Measurements from ENCODE around the gene PMF1. TPM values are rescaled to one million over a fixed set of nuclear protein-coding genes. Genes with fewer than 3 reads are reported as not detected.

PMF1 gene
- total RNA-seq, 1 experiment from 2014 or later = 60.3 TPM

- in situ Hi-C loops (cut with HindIII; ENCODE audit: low pct_unique_long_range_greater_than_20kb, low sequenced_read_pairs) = no loop called here
- peak; percentile 52 for DNase-seq (ENCODE audit: low read depth, low spot score)
Observed at GRCh38 chr1:156281693-156282478, 69.1 kb downstream of the PMF1 start.

- DNase-seq (ENCODE audit: low read depth, low spot score) = peak; percentile 98
Observed at GRCh38 chr1:156282479-156283222, 69.8 kb downstream of the PMF1 start, which contains the start of gene SMG5. SMG5 (minus strand) TSS chr1:156282825; CDS start chr1:156282680, 145 bp downstream.

GRCh38 chr1:156283521-156283920, 70.7 kb downstream of the PMF1 start:
- in situ Hi-C loops (cut with HindIII; ENCODE audit: low pct_unique_long_range_greater_than_20kb, low sequenced_read_pairs) = no loop called here
- DNase-seq (ENCODE audit: low read depth, low spot score) = no peak

More at GRCh38 chr1:156282479-156283222, 69.8 kb downstream of the PMF1 start, which contains the start of gene SMG5:
- in situ Hi-C loops (cut with HindIII; ENCODE audit: low pct_unique_long_range_greater_than_20kb, low sequenced_read_pairs) = no loop called here

GRCh38 chr1:156284112-156284511, 71.3 kb downstream of the PMF1 start, which contains the start of gene TMEM79:
TMEM79 (plus strand) TSS chr1:156284325; CDS start chr1:156285227, 902 bp downstream.
- in situ Hi-C loops (cut with HindIII; ENCODE audit: low pct_unique_long_range_greater_than_20kb, low sequenced_read_pairs) = no loop called here
- DNase-seq (ENCODE audit: low read depth, low spot score) = no peak

DNA sequence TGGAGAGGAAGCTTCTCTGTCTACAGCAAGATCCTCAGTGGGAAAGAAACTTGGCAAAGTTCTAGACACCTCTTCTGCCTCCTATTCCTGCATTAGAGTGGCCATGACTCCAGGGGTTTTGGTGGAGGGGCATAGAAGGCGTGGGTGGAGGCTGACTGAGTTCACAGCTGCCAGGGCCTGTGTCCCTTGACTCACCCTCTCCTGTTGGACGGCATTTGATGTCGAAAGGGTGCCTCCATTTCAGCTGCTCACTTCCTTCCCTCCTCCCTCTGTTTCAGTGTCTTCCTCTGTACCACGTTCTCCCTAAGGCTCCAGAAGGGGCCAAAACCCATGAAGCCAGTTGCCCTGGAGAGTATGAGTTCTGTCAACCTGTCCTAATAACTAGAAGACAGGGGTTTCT, 72.0 kb downstream of the PMF1 start:
- DNase-seq (ENCODE audit: low read depth, low spot score) = no peak
- in situ Hi-C loops (cut with HindIII; ENCODE audit: low pct_unique_long_range_greater_than_20kb, low sequenced_read_pairs) = no loop called here

DNA sequence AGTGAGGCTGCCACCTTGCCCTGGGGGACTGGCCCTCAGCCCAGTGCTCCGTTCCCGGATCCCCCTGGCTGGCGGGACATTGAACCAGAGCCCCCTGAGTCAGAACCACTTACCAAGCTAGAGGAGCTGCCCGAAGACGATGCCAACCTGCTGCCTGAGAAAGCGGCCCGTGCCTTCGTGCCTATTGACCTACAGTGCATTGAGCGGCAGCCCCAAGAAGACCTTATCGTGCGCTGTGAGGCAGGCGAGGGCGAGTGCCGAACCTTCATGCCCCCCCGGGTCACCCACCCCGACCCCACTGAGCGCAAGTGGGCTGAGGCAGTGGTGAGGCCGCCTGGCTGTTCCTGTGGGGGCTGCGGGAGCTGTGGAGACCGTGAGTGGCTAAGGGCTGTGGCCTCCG, 72.6 kb downstream of the PMF1 start:
- DNase-seq (ENCODE audit: low read depth, low spot score) = no peak
- in situ Hi-C loops (cut with HindIII; ENCODE audit: low pct_unique_long_range_greater_than_20kb, low sequenced_read_pairs) = no loop called here

- DNase-seq (ENCODE audit: low read depth, low spot score) = no peak
- in situ Hi-C loops (cut with HindIII; ENCODE audit: low pct_unique_long_range_greater_than_20kb, low sequenced_read_pairs) = no loop called here
Observed at GRCh38 chr1:156286061-156286460, 73.3 kb downstream of the PMF1 start.

Small RNA genes lying within 50 kb of the gene (small RNA-seq; reads per million reads assigned to genes)
- gene RF00568 = 0 reads per million in 2 experiments

Other genes with a start within 250 kb of the PMF1 start
- 96.1 and 101 TPM in 2 replicates for gene ARHGEF2, start 234.5 kb upstream of the PMF1 start, total RNA-seq (2014; rRNA removed; shearing (Covaris generic))
- gene SSR2, start 192.1 kb upstream of the PMF1 start, total RNA-seq (2014; rRNA removed; shearing (Covaris generic)) = 350 and 401 TPM in 2 replicates
- 22.7 and 23.3 TPM in 2 replicates for gene UBQLN4, start 159.2 kb upstream of the PMF1 start, total RNA-seq (2014; rRNA removed; shearing (Covaris generic))
- 56.1 and 61.7 TPM in 2 replicates for gene LAMTOR2, start 158.2 kb upstream of the PMF1 start, total RNA-seq (2014; rRNA removed; shearing (Covaris generic))
- not detected in 2 replicates for gene RAB25, start 151.8 kb upstream of the PMF1 start, total RNA-seq (2014; rRNA removed; shearing (Covaris generic))
- gene MEX3A, start 130.5 kb upstream of the PMF1 start, total RNA-seq (2014; rRNA removed; shearing (Covaris generic)) = 3.0 and 3.4 TPM in 2 replicates
- 515 and 576 TPM in 2 replicates for gene LMNA, start 98.3 kb upstream of the PMF1 start, total RNA-seq (2014; rRNA removed; shearing (Covaris generic))
- gene SEMA4A, start 59.4 kb upstream of the PMF1 start, total RNA-seq (2014; rRNA removed; shearing (Covaris generic)) = 0.11 and 1.3 TPM in 2 replicates
- gene SLC25A44, start 18.9 kb upstream of the PMF1 start, total RNA-seq (2014; rRNA removed; shearing (Covaris generic)) = 26.0 and 26.6 TPM in 2 replicates
- gene BGLAP, start 29.2 kb downstream of the PMF1 start, total RNA-seq (2014; rRNA removed; shearing (Covaris generic)) = 0.48 TPM in 1 of 2 replicates, not detected in the other
- 0.13 and 0.32 TPM in 2 replicates for gene PAQR6, start 35.0 kb downstream of the PMF1 start, total RNA-seq (2014; rRNA removed; shearing (Covaris generic))
- 77.5 and 80.5 TPM in 2 replicates for gene SMG5, start 69.8 kb downstream of the PMF1 start, total RNA-seq (2014; rRNA removed; shearing (Covaris generic))
- 0.96 and 1.0 TPM in 2 replicates for gene TMEM79, start 71.3 kb downstream of the PMF1 start, total RNA-seq (2014; rRNA removed; shearing (Covaris generic))
- gene GLMP, start 82.7 kb downstream of the PMF1 start, total RNA-seq (2014; rRNA removed; shearing (Covaris generic)) = 408 and 450 TPM in 2 replicates
- 0.27 TPM in 1 of 2 replicates, not detected in the other for gene VHLL, start 86.3 kb downstream of the PMF1 start, total RNA-seq (2014; rRNA removed; shearing (Covaris generic))
- 507 and 520 TPM in 2 replicates for gene CCT3, start 125.3 kb downstream of the PMF1 start, total RNA-seq (2014; rRNA removed; shearing (Covaris generic))
- gene TSACC, start 125.5 kb downstream of the PMF1 start, total RNA-seq (2014; rRNA removed; shearing (Covaris generic)) = 1.3 and 3.0 TPM in 2 replicates
- not detected in 2 replicates for gene RHBG, start 156.2 kb downstream of the PMF1 start, total RNA-seq (2014; rRNA removed; shearing (Covaris generic))